Calu3 (cell line): ENCODE measurements around the gene TMEM259. TPM values are rescaled to one million over a fixed set of nuclear protein-coding genes. Genes with fewer than 3 reads are reported as not detected.

Source experiments
- BruUV-seq: library from RNA; stranded (reverse); fragments of 400-500 nt; replicated peaks from 2 replicates; lab custom pipeline; 2021; lab: Mats Ljungman, UMichigan
- CTCF ChIA-PET: fragments of 300-600 bp; sonication (Branson Sonifier 250); formaldehyde crosslinking; loops from one replicate; lab custom pipeline; 2022; ENCODE audit warnings: antibody characterized with exemption; lab: Charles Lee
- DNase-seq: peaks from one replicate; pipeline ENCODE4 v3.0.0; 2022
- H3K27ac Mint-ChIP-seq: one replicate; pipeline ENCODE4 v1.8.0; 2022; ENCODE audit warnings: mixed read lengths; ENCODE audit not compliant: unreplicated experiment
- H3K27me3 Mint-ChIP-seq: one replicate; pipeline ENCODE4 v1.8.0; 2022; ENCODE audit warnings: mixed read lengths; ENCODE audit not compliant: unreplicated experiment
- H3K36me3 Mint-ChIP-seq: one replicate; pipeline ENCODE4 v1.8.0; 2022; ENCODE audit warnings: mild to moderate bottlenecking, moderate library complexity, mixed read lengths; ENCODE audit not compliant: insufficient read depth, unreplicated experiment
- H3K4me1 Mint-ChIP-seq: one replicate; pipeline ENCODE4 v1.8.0; 2022; ENCODE audit warnings: mild to moderate bottlenecking, low read depth, mixed read lengths; ENCODE audit not compliant: unreplicated experiment
- H3K4me3 Mint-ChIP-seq: one replicate; pipeline ENCODE4 v1.8.0; 2022; ENCODE audit warnings: mild to moderate bottlenecking, low read depth, moderate library complexity, mixed read lengths; ENCODE audit not compliant: unreplicated experiment
- H3K9me3 Mint-ChIP-seq: one replicate; pipeline ENCODE4 v1.8.0; 2022; ENCODE audit warnings: low read depth, mixed read lengths; ENCODE audit not compliant: unreplicated experiment
- intact Hi-C: fragments of 100-400 bp; cut with micrococcal nuclease; formaldehyde crosslinking; loops from one replicate; pipeline ENCODE4 v1.10.0; 2022; ENCODE audit not compliant: unreplicated experiment
- total RNA-seq: library from RNA; stranded (reverse); gene quantifications from 2 replicates; pipeline ENCODE4 v1.2.3, GENCODE V29; 2022
- TF ChIP-seq, protein P1 (sequence below): fragments of 200-600 bp; IDR thresholded peaks from one replicate; pipeline ENCODE4 v1.8.0; 2022; ENCODE audit warnings: antibody characterized with exemption; ENCODE audit not compliant: unreplicated experiment

TMEM259 gene
- total RNA-seq, 1 experiment from 2014 or later = 129 TPM

- H3K27ac Mint-ChIP-seq = no peak overlapping the region
- TF ChIP-seq, protein P1, sequence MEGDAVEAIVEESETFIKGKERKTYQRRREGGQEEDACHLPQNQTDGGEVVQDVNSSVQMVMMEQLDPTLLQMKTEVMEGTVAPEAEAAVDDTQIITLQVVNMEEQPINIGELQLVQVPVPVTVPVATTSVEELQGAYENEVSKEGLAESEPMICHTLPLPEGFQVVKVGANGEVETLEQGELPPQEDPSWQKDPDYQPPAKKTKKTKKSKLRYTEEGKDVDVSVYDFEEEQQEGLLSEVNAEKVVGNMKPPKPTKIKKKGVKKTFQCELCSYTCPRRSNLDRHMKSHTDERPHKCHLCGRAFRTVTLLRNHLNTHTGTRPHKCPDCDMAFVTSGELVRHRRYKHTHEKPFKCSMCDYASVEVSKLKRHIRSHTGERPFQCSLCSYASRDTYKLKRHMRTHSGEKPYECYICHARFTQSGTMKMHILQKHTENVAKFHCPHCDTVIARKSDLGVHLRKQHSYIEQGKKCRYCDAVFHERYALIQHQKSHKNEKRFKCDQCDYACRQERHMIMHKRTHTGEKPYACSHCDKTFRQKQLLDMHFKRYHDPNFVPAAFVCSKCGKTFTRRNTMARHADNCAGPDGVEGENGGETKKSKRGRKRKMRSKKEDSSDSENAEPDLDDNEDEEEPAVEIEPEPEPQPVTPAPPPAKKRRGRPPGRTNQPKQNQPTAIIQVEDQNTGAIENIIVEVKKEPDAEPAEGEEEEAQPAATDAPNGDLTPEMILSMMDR = no peak
- H3K4me3 Mint-ChIP-seq = no peak overlapping the region
- CTCF ChIA-PET = no interaction called here
- no peak for DNase-seq
- intact Hi-C loops = no loop called here
- no peaks in the 10 kb centered on the region for H3K27me3 Mint-ChIP-seq
- BruUV-seq = no TSS peak
- H3K9me3 Mint-ChIP-seq = no peaks in the 10 kb centered on the region
- H3K4me1 Mint-ChIP-seq = peaks cover under 1% of the 10 kb centered on the region
- peaks cover 65% of the 10 kb centered on the region for H3K36me3 Mint-ChIP-seq
These were observed 11.4 kb upstream of the TMEM259 start for GRCh38 chr19:1032264-1032867.

- intact Hi-C loops = no loop called here
- peak; percentile 59 for DNase-seq
- Mint-ChIP-seq H3K36me3 (peaks cover 47% of the 10 kb centered on the region), H3K27ac (no peak overlapping the region), H3K4me3 (peak overlapping the region; percentile 81), H3K27me3 (no peaks in the 10 kb centered on the region), H3K4me1 (no peaks in the 10 kb centered on the region), H3K9me3 (no peaks in the 10 kb centered on the region)
- CTCF ChIA-PET = interaction anchor here (0.6 to 1.3 kb wide), 3 partner anchors 11 to 342 kb away, joined by 3 to 13 read pairs (median 7); partner anchors contain the start of gene ABCA7
- BruUV-seq = no TSS peak
- TF ChIP-seq, protein P1 = no peak
These were observed 7.4 kb upstream of the TMEM259 start for GRCh38 chr19:1028062-1028926.

DNA sequence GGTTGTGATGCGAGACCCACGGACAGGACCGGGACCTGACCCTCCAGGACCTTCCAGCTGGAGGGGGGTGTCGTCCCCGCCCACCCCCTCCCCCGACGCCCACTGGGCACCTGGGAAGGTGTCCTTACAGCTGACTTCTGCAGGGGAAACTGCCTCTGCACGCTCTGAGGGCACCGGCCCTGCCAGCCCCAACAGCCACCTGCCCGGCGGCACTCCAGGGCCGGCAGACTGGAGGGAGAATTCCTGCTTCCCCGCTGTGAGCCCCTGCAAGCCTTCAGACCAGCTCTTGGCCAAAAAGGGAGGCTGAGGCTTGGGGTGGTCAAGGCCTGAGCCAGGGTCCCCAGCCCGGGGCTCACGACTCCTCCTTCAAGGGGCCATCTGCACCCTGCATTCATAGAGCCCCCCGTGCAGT lies 6.7 kb upstream of the TMEM259 start:
- intact Hi-C loops = no loop called here
- Mint-ChIP-seq H3K4me1 (no peaks in the 10 kb centered on the region), H3K9me3 (no peaks in the 10 kb centered on the region), H3K27me3 (no peaks in the 10 kb centered on the region), H3K36me3 (peaks cover 42% of the 10 kb centered on the region), H3K27ac (peak overlapping the region; percentile 61), H3K4me3 (peak overlapping the region; percentile 81)
- TF ChIP-seq, protein P1 = no peak
- DNase-seq = peak; percentile 17
- CTCF ChIA-PET = interaction anchor here (0.6 kb wide), 1 partner anchor 51 kb away, joined by 7 read pairs; no protein-coding TSS in a partner anchor
- BruUV-seq = no TSS peak

GRCh38 chr19:1026783-1027649 lies 6.1 kb upstream of the TMEM259 start:
- peak; percentile 24 for DNase-seq
- CTCF ChIA-PET = interaction anchor here (1.0 kb wide), 1 partner anchor 77 kb away, joined by 5 read pairs; the partner anchor contains the start of gene GPX4
- Mint-ChIP-seq H3K27me3 (no peaks in the 10 kb centered on the region), H3K4me1 (no peaks in the 10 kb centered on the region), H3K27ac (peak overlapping the region; percentile 61), H3K36me3 (peaks cover 35% of the 10 kb centered on the region), H3K4me3 (peak overlapping the region; percentile 81), H3K9me3 (no peaks in the 10 kb centered on the region)
- TF ChIP-seq, protein P1 = no peak
- intact Hi-C loops = no loop called here
- BruUV-seq = TSS peak; percentile 94
